Stimulated activated CD4-positive, alpha-beta T cell treated with anti-CD3 and anti-CD28 coated beads, Interleukin-4, amount 100 ng/mL, for 1 hour (primary cell): ENCODE results near the gene PCDHA13.
"Not testable (repeated sequence)": the region's sequence is repeated elsewhere in the genome, so short reads cannot be mapped to it uniquely, and the experiment has no call there.

ENCODE experiments used
- DNase-seq: peaks from one replicate; pipeline ENCODE4 v3.0.0-alpha.2; 2020

The PCDHA13 gene

DNA sequence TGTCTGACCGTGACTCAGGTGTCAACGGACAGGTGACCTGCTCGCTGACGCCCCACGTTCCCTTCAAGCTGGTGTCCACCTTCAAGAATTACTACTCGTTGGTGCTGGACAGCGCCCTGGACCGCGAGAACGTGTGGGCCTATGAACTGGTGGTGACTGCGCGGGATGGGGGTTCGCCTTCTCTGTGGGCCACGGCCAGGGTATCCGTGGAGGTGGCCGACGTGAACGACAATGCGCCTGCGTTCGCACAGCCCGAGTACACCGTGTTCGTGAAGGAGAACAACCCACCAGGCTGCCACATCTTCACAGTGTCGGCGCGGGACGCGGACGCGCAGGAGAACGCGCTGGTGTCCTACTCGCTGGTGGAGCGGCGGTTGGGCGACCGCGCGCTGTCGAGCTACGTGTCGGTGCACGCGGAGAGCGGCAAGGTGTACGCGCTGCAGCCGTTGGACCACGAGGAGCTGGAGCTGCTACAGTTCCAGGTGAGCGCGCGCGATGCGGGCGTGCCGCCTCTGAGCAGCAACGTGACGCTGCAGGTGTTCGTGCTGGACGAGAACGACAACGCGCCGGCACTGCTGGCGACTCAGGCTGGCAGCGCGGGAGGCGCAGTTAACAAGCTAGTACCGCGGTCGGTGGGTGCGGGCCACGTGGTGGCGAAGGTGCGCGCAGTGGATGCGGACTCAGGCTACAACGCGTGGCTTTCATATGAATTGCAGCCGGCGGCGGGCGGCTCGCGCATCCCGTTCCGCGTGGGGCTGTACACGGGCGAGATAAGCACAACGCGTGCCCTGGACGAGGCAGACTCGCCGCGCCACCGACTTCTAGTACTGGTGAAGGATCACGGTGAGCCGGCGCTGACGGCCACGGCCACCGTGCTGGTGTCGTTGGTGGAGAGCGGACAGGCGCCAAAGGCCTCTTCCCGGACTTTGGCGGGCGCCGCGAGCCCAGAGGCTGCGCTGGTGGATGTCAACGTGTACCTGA is 11.4 kb upstream of the PCDHA13 start:
- DNase-seq: no peak

DNA sequence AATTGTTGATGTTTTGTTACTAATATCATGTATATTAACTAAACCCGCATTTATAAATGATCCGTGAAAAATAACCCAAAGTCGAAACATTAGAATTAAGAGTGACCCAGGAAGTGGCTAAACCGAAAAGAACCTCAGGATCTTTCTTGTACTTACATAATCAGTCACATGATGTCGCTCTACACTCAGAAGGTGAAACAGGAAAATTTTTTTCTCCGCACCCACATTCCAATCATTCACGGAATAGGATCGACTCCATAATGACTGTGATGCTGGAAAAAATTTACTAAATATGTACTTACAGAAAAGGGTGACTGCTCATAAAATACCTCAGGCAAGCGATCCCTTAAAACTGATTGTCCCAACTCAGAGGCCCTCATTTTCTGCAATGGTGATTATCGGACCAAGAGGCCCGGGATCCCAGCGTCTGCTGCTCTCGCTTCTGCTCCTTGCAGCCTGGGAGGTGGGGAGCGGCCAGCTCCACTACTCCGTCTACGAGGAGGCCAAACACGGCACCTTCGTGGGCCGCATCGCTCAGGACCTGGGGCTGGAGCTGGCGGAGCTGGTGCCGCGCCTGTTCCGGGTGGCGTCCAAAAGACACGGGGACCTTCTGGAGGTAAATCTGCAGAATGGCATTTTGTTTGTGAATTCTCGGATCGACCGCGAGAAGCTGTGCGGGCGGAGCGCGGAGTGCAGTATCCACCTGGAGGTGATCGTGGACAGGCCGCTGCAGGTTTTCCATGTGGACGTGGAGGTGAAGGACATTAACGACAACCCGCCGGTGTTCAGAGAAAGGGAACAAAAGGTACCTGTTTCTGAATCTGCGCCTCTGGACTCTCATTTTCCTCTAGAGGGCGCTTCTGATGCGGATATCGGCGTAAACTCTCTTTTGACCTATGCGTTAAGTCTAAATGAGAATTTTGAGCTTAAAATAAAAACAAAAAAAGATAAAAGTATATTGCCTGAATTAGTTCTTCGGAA is 6.5 kb upstream of the PCDHA13 start, which contains the start of gene PCDHA12:
TSS of gene PCDHA12 (plus strand) at position 224 of the 981 bp plus-strand sequence. CDS start at position 389, 165 bp downstream.
- no peak for DNase-seq

DNA sequence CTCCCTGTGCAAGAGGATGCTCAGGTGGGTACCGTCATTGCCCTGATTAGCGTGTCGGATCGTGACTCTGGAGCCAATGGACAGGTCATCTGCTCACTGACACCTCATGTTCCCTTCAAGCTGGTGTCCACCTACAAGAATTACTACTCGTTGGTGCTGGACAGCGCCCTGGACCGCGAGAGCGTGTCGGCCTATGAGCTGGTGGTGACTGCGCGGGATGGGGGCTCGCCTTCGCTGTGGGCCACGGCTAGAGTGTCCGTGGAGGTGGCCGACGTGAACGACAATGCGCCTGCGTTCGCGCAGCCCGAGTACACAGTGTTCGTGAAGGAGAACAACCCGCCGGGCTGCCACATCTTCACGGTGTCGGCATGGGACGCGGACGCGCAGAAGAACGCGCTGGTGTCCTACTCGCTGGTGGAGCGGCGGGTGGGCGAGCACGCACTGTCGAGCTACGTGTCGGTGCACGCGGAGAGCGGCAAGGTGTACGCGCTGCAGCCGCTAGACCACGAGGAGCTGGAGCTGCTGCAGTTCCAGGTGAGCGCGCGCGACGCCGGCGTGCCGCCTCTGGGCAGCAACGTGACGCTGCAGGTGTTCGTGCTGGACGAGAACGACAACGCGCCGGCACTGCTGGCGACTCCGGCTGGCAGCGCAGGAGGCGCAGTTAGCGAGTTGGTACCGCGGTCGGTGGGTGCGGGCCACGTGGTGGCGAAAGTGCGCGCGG is 5.2 kb upstream of the PCDHA13 start:
- DNase-seq: not testable (repeated sequence)

GRCh38 chr5:140877262-140877581 is 4.7 kb upstream of the PCDHA13 start:
- DNase-seq: no peak

GRCh38 chr5:140882591-140882899 is 621 bp downstream of the PCDHA13 start:
- no peak for DNase-seq

GRCh38 chr5:140883373-140883772 is 1.4 kb downstream of the PCDHA13 start:
- no peak for DNase-seq

GRCh38 chr5:140883927-140884697 is 2.2 kb downstream of the PCDHA13 start:
- DNase-seq: no peak

GRCh38 chr5:140916325-140916724 is 34.4 kb downstream of the PCDHA13 start:
- DNase-seq: no peak

- DNase-seq: no peak
Measured at GRCh38 chr5:140923601-140924000, 41.7 kb downstream of the PCDHA13 start.

DNA sequence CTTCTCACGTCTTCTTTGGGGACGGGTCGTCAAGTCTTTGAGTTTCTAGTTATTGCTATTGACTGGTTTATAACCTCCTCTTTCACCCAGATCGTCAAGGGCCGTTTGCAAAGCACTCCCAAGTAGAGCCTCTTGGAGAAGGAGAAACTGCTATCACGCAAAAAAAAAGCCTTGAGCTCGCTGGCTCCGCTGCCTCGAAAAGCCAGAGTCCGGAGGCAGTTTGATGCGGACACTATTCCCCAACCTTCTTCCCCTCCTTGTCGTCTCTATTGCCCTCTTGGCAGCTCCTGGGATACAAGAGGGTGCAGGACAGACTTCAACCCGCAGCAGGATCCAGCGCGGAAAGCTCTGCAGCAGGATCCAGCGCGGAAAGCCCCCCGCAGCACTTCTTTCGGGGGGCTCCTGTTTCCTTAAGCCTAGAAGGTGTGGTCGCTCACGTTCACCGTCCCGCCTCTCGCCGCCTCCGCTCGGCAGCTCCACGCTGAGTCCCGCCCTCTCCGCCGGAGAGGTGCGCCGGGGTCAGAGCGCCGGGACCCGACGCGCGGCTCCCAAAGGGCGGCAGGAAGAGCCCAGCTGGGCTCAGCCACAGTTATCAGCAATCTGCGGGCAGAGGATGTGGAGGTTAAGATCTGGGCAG is 44.0 kb downstream of the PCDHA13 start, which contains the start of gene PCDHAC1:
TSS of gene PCDHAC1 (plus strand) at position 494 of the 637 bp plus-strand sequence. CDS start 594 bp downstream, outside the sequence.
- DNase-seq: no peak

DNA sequence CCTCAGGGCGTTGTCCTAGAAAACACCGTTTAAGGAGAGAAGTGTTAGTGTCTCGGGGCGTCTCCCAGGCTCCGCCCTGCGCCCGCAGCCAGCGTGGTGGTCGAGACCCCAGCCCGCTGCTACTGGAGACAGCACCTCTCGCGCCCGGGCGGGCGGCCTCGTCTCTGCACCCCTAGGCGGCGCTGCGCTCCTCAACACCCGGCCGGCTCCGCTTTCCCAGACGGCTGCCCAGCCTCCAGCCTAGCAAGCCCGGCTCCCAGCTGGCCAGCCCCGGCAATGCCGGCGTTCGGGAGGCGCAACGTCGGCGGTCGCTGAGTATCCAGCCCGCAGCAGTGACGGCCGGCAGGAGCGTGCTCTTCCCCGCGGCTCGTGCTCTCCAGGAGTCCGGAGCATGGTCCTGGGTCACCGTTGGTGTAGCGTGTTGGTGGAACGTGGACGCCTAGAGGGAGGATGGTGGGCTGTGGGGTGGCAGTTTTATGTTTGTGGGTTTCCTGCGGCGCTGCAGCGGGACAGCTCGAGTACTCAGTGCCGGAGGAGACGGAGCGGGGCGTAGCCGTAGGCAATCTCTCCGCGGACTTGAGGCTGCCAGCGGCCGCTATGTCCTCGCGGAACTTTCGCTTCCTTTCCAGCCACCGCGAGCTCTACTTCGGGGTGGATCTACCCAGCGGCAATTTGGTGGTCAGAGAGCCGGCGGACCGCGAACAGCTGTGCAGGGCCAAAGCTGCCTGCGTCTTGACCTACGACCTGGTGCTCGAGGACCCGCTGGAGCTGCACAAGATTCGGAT is 44.7 kb downstream of the PCDHA13 start:
- DNase-seq: peak; percentile 28

- DNase-seq: no peak
Measured at GRCh38 chr5:140927228-140927573, 45.3 kb downstream of the PCDHA13 start.
